HEK293 (cell line): ENCODE data around the gene C1QL4.

ENCODE experiments used
- BCL11B ChIP-seq: fragments of 450-650 bp; formaldehyde crosslinking; IDR thresholded peaks from 2 replicates; pipeline ENCODE4 v1.5.1; 2016; ENCODE audit warnings: low read depth, missing biosample characterization, missing genetic modification characterization
- EGR2 ChIP-seq: fragments of 450-650 bp; formaldehyde crosslinking; IDR thresholded peaks from 2 replicates; pipeline ENCODE4 v1.5.1; 2016; ENCODE audit warnings: low read depth, missing biosample characterization, missing genetic modification characterization
- GLI2 ChIP-seq: fragments of 450-650 bp; formaldehyde crosslinking; IDR thresholded peaks from 2 replicates; pipeline ENCODE4; 2017; ENCODE audit warnings: missing biosample characterization, missing genetic modification characterization, low read depth, borderline replicate concordance
- GLI4 ChIP-seq: fragments of 450-650 bp; formaldehyde crosslinking; IDR thresholded peaks from 2 replicates; pipeline ENCODE4 v1.5.1; 2016; ENCODE audit warnings: missing biosample characterization, missing genetic modification characterization
- IKZF3 ChIP-seq: fragments of 450-650 bp; IDR thresholded peaks from 2 replicates; pipeline ENCODE4 v1.5.0; 2018; ENCODE audit warnings: missing biosample characterization, mild to moderate bottlenecking, missing genetic modification characterization, moderate library complexity
- PRDM1 ChIP-seq: fragments of 450-650 bp; formaldehyde crosslinking; IDR thresholded peaks from 2 replicates; pipeline ENCODE4; 2016; ENCODE audit warnings: missing biosample characterization, missing genetic modification characterization
- PRDM2 ChIP-seq: fragments of 450-650 bp; formaldehyde crosslinking; IDR thresholded peaks from 2 replicates; pipeline ENCODE4 v1.5.1; 2016; ENCODE audit warnings: missing biosample characterization, missing genetic modification characterization, borderline replicate concordance
- REPIN1 ChIP-seq: fragments of 450-650 bp; formaldehyde crosslinking; IDR thresholded peaks from 2 replicates; pipeline ENCODE4 v1.5.1; 2017; ENCODE audit warnings: missing biosample characterization, missing genetic modification characterization, low read depth
- SALL2 ChIP-seq: fragments of 450-650 bp; formaldehyde crosslinking; IDR thresholded peaks from 2 replicates; pipeline ENCODE4 v1.5.0; 2017; ENCODE audit warnings: missing biosample characterization, mild to moderate bottlenecking, missing genetic modification characterization, borderline replicate concordance
- ZBTB10 ChIP-seq: fragments of 450-650 bp; formaldehyde crosslinking; IDR thresholded peaks from 2 replicates; pipeline ENCODE4 v1.5.1; 2016; ENCODE audit warnings: missing biosample characterization, missing genetic modification characterization
- ZBTB17 ChIP-seq: fragments of 450-650 bp; formaldehyde crosslinking; IDR thresholded peaks from 2 replicates; pipeline ENCODE4 v1.5.1; 2016; ENCODE audit warnings: missing biosample characterization, missing genetic modification characterization
- ZBTB21 ChIP-seq: fragments of 450-650 bp; formaldehyde crosslinking; IDR thresholded peaks from 2 replicates; pipeline ENCODE4 v1.5.1; 2017; ENCODE audit warnings: missing biosample characterization, missing genetic modification characterization
- ZNF132 ChIP-seq: fragments of 450-650 bp; formaldehyde crosslinking; IDR thresholded peaks from 2 replicates; pipeline ENCODE4 v1.5.1; 2017; ENCODE audit warnings: missing biosample characterization, missing genetic modification characterization, borderline replicate concordance
- ZNF16 ChIP-seq: fragments of 450-650 bp; formaldehyde crosslinking; IDR thresholded peaks from 2 replicates; pipeline ENCODE4 v1.5.1; 2016; ENCODE audit warnings: low read depth, missing biosample characterization, missing genetic modification characterization
- ZNF19 ChIP-seq: fragments of 450-650 bp; formaldehyde crosslinking; IDR thresholded peaks from 2 replicates; pipeline ENCODE4; 2016; ENCODE audit warnings: missing biosample characterization, missing genetic modification characterization, low read depth
- ZNF341 ChIP-seq: fragments of 450-650 bp; formaldehyde crosslinking; IDR thresholded peaks from 2 replicates; pipeline ENCODE4; 2016; ENCODE audit warnings: low read depth, missing biosample characterization, missing genetic modification characterization
- ZNF394 ChIP-seq: fragments of 450-650 bp; formaldehyde crosslinking; IDR thresholded peaks from 2 replicates; pipeline ENCODE4 v1.5.1; 2016; ENCODE audit warnings: missing biosample characterization, missing genetic modification characterization, mild to moderate bottlenecking, moderate library complexity, borderline replicate concordance
- ZNF513 ChIP-seq: fragments of 450-650 bp; IDR thresholded peaks from 2 replicates; pipeline ENCODE4 v1.5.1; 2018; ENCODE audit warnings: missing biosample characterization, missing genetic modification characterization
- ZNF521 ChIP-seq: fragments of 450-650 bp; formaldehyde crosslinking; IDR thresholded peaks from 2 replicates; pipeline ENCODE4 v1.5.1; 2017; ENCODE audit warnings: missing biosample characterization, mild to moderate bottlenecking, missing genetic modification characterization
- ZNF571 ChIP-seq: fragments of 450-650 bp; formaldehyde crosslinking; IDR thresholded peaks from 2 replicates; pipeline ENCODE4 v1.5.0; 2017; ENCODE audit warnings: missing biosample characterization, missing genetic modification characterization
- ZNF600 ChIP-seq: fragments of 450-650 bp; formaldehyde crosslinking; IDR thresholded peaks from 2 replicates; pipeline ENCODE4 v1.5.1; 2016; ENCODE audit warnings: missing biosample characterization, missing genetic modification characterization
- ZNF658 ChIP-seq: fragments of 450-650 bp; formaldehyde crosslinking; IDR thresholded peaks from 2 replicates; pipeline ENCODE4; 2016; ENCODE audit warnings: missing biosample characterization, missing genetic modification characterization
- ZNF692 ChIP-seq: fragments of 450-650 bp; formaldehyde crosslinking; IDR thresholded peaks from 2 replicates; pipeline ENCODE4 v1.5.1; 2016; ENCODE audit warnings: missing biosample characterization, missing genetic modification characterization
- ZNF707 ChIP-seq: fragments of 450-650 bp; formaldehyde crosslinking; IDR thresholded peaks from 2 replicates; pipeline ENCODE4 v1.5.1; 2016; ENCODE audit warnings: missing biosample characterization, missing genetic modification characterization
- ZNF792 ChIP-seq: fragments of 450-650 bp; formaldehyde crosslinking; IDR thresholded peaks from 2 replicates; pipeline ENCODE4 v1.5.1; 2016; ENCODE audit warnings: missing biosample characterization, missing genetic modification characterization
- ZSCAN5A ChIP-seq: fragments of 450-650 bp; formaldehyde crosslinking; IDR thresholded peaks from 2 replicates; pipeline ENCODE4 v1.5.1; 2016; ENCODE audit warnings: missing biosample characterization, missing genetic modification characterization

C1QL4 gene

GRCh38 chr12:49345825-49346658 lies 9.1 kb upstream of the C1QL4 start (continued):
- TF ChIP-seq PRDM2 (tag by site-specific recombination), result no peak
- TF ChIP-seq ZNF571, result no peak
- TF ChIP-seq SALL2 (tag by site-specific recombination), result no peak
- TF ChIP-seq ZNF600, result no peak
- no peak for TF ChIP-seq ZNF707 (tag by site-specific recombination)
- TF ChIP-seq GLI2 (tag by site-specific recombination), result no peak
- peak; percentile 50; the same call in 1 of the 2 replicates for TF ChIP-seq PRDM1 (tag by site-specific recombination)
- no peak for TF ChIP-seq ZNF19
- 0 out of 2 replicates have a peak, but pooled peaks have one; percentile 23 for TF ChIP-seq ZBTB17 (tag by site-specific recombination)
- no peak for TF ChIP-seq ZSCAN5A (tag by site-specific recombination)
- TF ChIP-seq ZNF521, result no peak
- TF ChIP-seq ZNF658 (tag by site-specific recombination), result no peak
- TF ChIP-seq BCL11B (tag by site-specific recombination), result no peak
- TF ChIP-seq ZNF132, result no peak
- TF ChIP-seq ZNF513 (tag by site-specific recombination), result no peak
- no peak for TF ChIP-seq ZBTB21 (tag by site-specific recombination)
- no peak for TF ChIP-seq ZNF16 (tag by site-specific recombination)
- TF ChIP-seq ZNF692 (tag by site-specific recombination), result no peak
- TF ChIP-seq ZNF341 (tag by site-specific recombination), result peak; percentile 92
- TF ChIP-seq ZBTB10, result peak; percentile 25
- TF ChIP-seq ZNF394 (tag by site-specific recombination), result peak; percentile 52; the same call in 1 of the 2 replicates
- no peak for TF ChIP-seq IKZF3 (tag by site-specific recombination)
- no peak for TF ChIP-seq ZNF792 (tag by site-specific recombination)
- no peak for TF ChIP-seq GLI4
- peak; percentile 85 for TF ChIP-seq EGR2 (tag by site-specific recombination)
- peak; percentile 9; the same call in 1 of the 2 replicates for TF ChIP-seq REPIN1
